ENCODE data around the gene LCA5L.

The LCA5L gene

DNA sequence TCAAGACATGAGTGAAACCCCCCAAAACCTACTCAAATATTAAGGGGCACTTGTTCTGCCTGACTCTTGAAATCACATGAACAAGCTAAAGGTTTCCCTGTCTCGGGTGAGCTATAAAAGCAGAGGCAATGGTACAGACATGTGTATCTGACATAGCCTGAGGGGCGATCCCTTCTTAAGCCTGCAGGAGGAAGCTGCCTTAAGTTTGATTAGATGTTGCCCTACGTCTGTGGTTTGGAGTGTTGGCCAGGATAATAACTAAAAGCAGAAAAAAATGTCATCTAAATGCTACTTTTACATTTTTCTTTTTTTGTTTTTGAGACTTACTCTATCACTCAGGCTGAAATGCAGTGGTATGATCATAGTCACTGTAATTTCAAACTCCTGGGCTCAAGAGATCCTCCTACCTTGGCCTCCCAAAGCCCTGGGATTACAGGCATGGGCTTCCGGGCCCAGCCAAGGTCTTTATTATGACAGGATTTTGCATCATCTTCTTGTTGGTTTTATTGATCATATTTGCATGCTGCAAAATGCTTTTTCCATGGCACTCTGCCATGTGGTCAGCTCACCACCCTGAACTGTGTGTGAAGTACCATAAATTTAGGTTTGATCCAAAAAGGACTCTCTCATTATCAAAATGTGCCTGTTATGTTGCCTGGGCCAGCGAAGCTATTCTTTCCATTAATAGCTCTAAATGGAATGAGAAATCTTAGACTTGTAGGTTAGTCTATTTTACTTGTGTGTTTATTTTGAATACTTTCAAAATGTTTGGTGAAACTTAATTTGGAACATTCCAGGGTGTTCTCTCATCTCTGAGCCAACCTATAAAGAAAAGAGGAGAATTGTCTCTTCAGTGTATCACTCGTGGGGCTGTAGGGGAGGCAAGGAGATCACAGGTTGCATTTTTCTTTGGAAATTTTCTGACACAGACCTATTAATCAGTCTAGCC, 81.7 kb downstream of the LCA5L start:
- in situ Hi-C loops (cut with HindIII; ENCODE audit: low sequenced_read_pairs), result no loop called here
- TF ChIP-seq CTCF (IDR thresholded peaks at IDR 0.05; ENCODE audit: low read depth, low read length), result no peak
- DNase-seq (ENCODE audit: low read depth, low spot score), result no peak
- H3K4me3 ChIP-seq (ENCODE audit: low read depth, low read length), result no peak overlapping the region

- no peak overlapping the region for H3K4me3 ChIP-seq (ENCODE audit: low read depth, low read length)
- TF ChIP-seq CTCF (IDR thresholded peaks at IDR 0.05; ENCODE audit: low read depth, low read length), result no peak
- no peak for DNase-seq (ENCODE audit: low read depth, low spot score)
- in situ Hi-C loops (cut with HindIII; ENCODE audit: low sequenced_read_pairs), result no loop called here
These were observed 82.8 kb downstream of the LCA5L start for GRCh38 chr21:39362733-39363132.

GRCh38 chr21:39359382-39359781, 86.2 kb downstream of the LCA5L start:
- no peak for TF ChIP-seq CTCF (IDR thresholded peaks at IDR 0.05; ENCODE audit: low read depth, low read length)
- H3K4me3 ChIP-seq (ENCODE audit: low read depth, low read length), result no peak overlapping the region
- in situ Hi-C loops (cut with HindIII; ENCODE audit: low sequenced_read_pairs), result no loop called here
- DNase-seq (ENCODE audit: low read depth, low spot score), result no peak
